Pulmonary artery endothelial cell (primary cell): ENCODE results near the gene SHMT1. TPM values are rescaled to one million over a fixed set of nuclear protein-coding genes. Genes with fewer than 3 reads are reported as not detected.
"Not testable (repeated sequence)": the region's sequence is repeated elsewhere in the genome, so short reads cannot be mapped to it uniquely, and the experiment has no call there.

ENCODE experiments used
- DNase-seq: peaks from one replicate; pipeline ENCODE4 v3.0.0-alpha.2; 2011; ENCODE audit warnings: low read depth, low spot score
- total RNA-seq: library from RNA; depleted of rRNA; stranded (reverse); fragments of >200 nt; gene quantifications from 2 replicates; pipeline ENCODE4 v1.2.3, GENCODE V29; 2014

Gene SHMT1
- total RNA-seq, 1 donor from 2014 or later = 15.4 TPM

- not testable (repeated sequence) for DNase-seq
Observed at GRCh38 chr17:18378614-18379013, 15.3 kb upstream of the SHMT1 start.

- no peak for DNase-seq
Observed at GRCh38 chr17:18378205-18378505, 14.8 kb upstream of the SHMT1 start.

GRCh38 chr17:18377437-18378204 is 14.3 kb upstream of the SHMT1 start, which contains the start of gene EVPLL:
Gene EVPLL, plus strand, starts transcription at chr17:18377778. Its CDS starts 3,160 bp downstream, at chr17:18380938.
- no peak for DNase-seq

- DNase-seq = no peak
Observed at GRCh38 chr17:18374216-18374615, 10.9 kb upstream of the SHMT1 start.

- DNase-seq = not testable (repeated sequence)
Observed at GRCh38 chr17:18373181-18373580, 9.8 kb upstream of the SHMT1 start.

GRCh38 chr17:18371455-18371854 is 8.1 kb upstream of the SHMT1 start:
- DNase-seq = no peak

GRCh38 chr17:18370761-18371160 is 7.4 kb upstream of the SHMT1 start:
- no peak for DNase-seq

- no peak for DNase-seq
Observed at GRCh38 chr17:18368946-18369345, 5.6 kb upstream of the SHMT1 start.

- DNase-seq = no peak
Observed at GRCh38 chr17:18364166-18364565, 816 bp upstream of the SHMT1 start.

- no peak for DNase-seq
Observed at GRCh38 chr17:18362698-18363100, 651 bp downstream of the SHMT1 start.

- DNase-seq = no peak
Observed at GRCh38 chr17:18361837-18362697, 1.3 kb downstream of the SHMT1 start.

- no peak for DNase-seq
Observed at GRCh38 chr17:18360518-18360917, 2.8 kb downstream of the SHMT1 start.

- no peak for DNase-seq
Observed at GRCh38 chr17:18356624-18357023, 6.7 kb downstream of the SHMT1 start.

- no peak for DNase-seq
Observed at GRCh38 chr17:18353541-18353940, 9.8 kb downstream of the SHMT1 start.

- no peak for DNase-seq
Observed at GRCh38 chr17:18344021-18344420, 19.3 kb downstream of the SHMT1 start.

GRCh38 chr17:18339933-18340332 is 23.4 kb downstream of the SHMT1 start:
- DNase-seq = no peak

- DNase-seq = not testable (repeated sequence)
Observed at GRCh38 chr17:18338158-18338557, 25.2 kb downstream of the SHMT1 start.

GRCh38 chr17:18332909-18333489 is 30.4 kb downstream of the SHMT1 start:
- DNase-seq = no peak

GRCh38 chr17:18331879-18332278 is 31.5 kb downstream of the SHMT1 start:
- no peak for DNase-seq

- no peak for DNase-seq
Observed at GRCh38 chr17:18328643-18329204, 34.6 kb downstream of the SHMT1 start.

- DNase-seq = no peak
Observed at GRCh38 chr17:18327556-18327955, 35.8 kb downstream of the SHMT1 start.

GRCh38 chr17:18327093-18327492 is 36.3 kb downstream of the SHMT1 start:
- no peak for DNase-seq
